Effector memory CD4-positive, alpha-beta T cell (primary cell): ENCODE measurements around the gene PNRC2.
"Not testable (repeated sequence)": the region's sequence is repeated elsewhere in the genome, so short reads cannot be mapped to it uniquely, and the experiment has no call there.

ENCODE experiments used
- DNase-seq, 3 donors: peaks; one replicate each; pipeline ENCODE4 v3.0.0-alpha.2; 2020
- H3K27ac ChIP-seq: 2 replicates; pipeline ENCODE4 v1.7.0; 2013; ENCODE audit warnings: mild to moderate bottlenecking, low read length, moderate library complexity; ENCODE audit not compliant: insufficient read depth, poor library complexity, severe bottlenecking
- H3K27me3 ChIP-seq: replicated peaks from 2 replicates; pipeline ENCODE4 v1.7.0; 2013; ENCODE audit warnings: mild to moderate bottlenecking, low read length; ENCODE audit not compliant: insufficient read depth, control insufficient read depth, poor library complexity, severe bottlenecking
- H3K36me3 ChIP-seq: 2 replicates; pipeline ENCODE4 v1.7.0; 2013; ENCODE audit warnings: mild to moderate bottlenecking, low read length, moderate library complexity; ENCODE audit not compliant: control insufficient read depth, insufficient read depth
- H3K4me1 ChIP-seq: 2 replicates; pipeline ENCODE4 v1.7.0; 2013; ENCODE audit warnings: low read length, mild to moderate bottlenecking; ENCODE audit not compliant: control insufficient read depth, insufficient read depth, poor library complexity, severe bottlenecking
- H3K4me3 ChIP-seq: 2 replicates; pipeline ENCODE4 v1.7.0; 2013; ENCODE audit warnings: low read length, low read depth, mild to moderate bottlenecking; ENCODE audit not compliant: insufficient read depth, poor library complexity, severe bottlenecking
- H3K9me3 ChIP-seq: 2 replicates; pipeline ENCODE4 v1.7.0; 2013; ENCODE audit warnings: mild to moderate bottlenecking, low read length, moderate library complexity; ENCODE audit not compliant: control insufficient read depth

Gene PNRC2

GRCh38 chr1:23989263-23989662 is 29.6 kb downstream of the PNRC2 start:
- H3K36me3 ChIP-seq, result no peaks in the 10 kb centered on the region
- H3K4me3 ChIP-seq, result no peak overlapping the region
- no peaks in the 10 kb centered on the region for H3K9me3 ChIP-seq
- DNase-seq, result no peak
- H3K27me3 ChIP-seq, result no peaks in the 10 kb centered on the region
- H3K27ac ChIP-seq, result no peak overlapping the region
- H3K4me1 ChIP-seq, result no peaks in the 10 kb centered on the region

GRCh38 chr1:23992011-23992410 is 32.4 kb downstream of the PNRC2 start:
- not testable (repeated sequence) for H3K27ac ChIP-seq, H3K36me3 ChIP-seq, DNase-seq, H3K27me3 ChIP-seq, H3K4me1 ChIP-seq, H3K4me3 ChIP-seq, H3K9me3 ChIP-seq

DNA sequence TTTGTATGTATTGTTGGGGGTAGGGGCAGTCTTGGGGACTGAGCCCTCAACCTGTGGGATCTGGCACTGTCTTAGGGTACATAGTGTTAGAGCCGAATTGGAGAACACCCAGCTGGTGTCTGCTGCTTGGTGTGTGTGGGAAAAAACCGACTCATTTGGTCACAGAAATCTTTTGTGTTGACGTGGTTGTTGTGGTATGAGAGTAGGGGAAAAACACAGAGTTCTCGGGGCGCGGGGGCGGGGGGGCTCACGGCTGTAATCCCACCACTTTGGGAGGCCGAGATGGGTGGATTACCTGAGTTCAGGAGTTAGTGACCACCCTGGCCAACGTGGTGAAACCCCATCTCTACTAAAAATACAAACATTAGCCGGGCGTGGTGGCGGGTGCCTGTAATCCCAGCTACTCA is 35.8 kb downstream of the PNRC2 start:
- no peaks in the 10 kb centered on the region for H3K36me3 ChIP-seq
- no peaks in the 10 kb centered on the region for H3K9me3 ChIP-seq
- H3K4me1 ChIP-seq, result no peaks in the 10 kb centered on the region
- no peak for DNase-seq
- H3K4me3 ChIP-seq, result no peak overlapping the region
- no peaks in the 10 kb centered on the region for H3K27me3 ChIP-seq
- H3K27ac ChIP-seq, result no peak overlapping the region

DNA sequence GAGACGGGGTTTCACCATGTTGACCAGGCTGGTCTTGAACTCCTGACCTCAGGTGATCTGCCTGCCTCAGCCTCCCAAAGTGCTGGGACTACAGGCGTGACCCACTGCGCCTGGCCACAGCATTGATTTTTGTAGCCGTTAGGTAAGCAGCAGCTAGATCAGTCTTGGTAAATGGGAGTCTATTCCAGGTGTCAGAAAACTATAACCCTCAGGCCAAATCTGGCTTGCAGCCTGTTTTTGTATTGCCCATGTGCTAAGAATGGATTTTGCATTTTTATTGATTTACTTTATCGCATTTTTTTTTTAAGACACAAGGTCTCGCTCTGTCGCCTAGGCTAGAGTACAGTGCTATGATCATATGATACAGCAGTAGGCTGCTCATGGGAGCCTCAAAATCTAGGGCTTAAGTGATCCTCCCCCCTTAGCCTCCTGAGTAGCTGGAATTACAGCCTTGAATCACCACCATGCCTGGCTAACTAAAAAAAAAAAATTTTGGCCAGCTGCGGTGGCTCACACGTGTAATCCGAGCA is 37.1 kb downstream of the PNRC2 start:
- Histone ChIP-seq H3K27ac (no peak overlapping the region), H3K4me3 (no peak overlapping the region), H3K27me3 (no peaks in the 10 kb centered on the region), H3K9me3 (no peaks in the 10 kb centered on the region), H3K36me3 (no peaks in the 10 kb centered on the region), H3K4me1 (no peaks in the 10 kb centered on the region)
- DNase-seq, result no peak

GRCh38 chr1:23997812-23998211 is 38.2 kb downstream of the PNRC2 start:
- Histone ChIP-seq H3K36me3 (no peaks in the 10 kb centered on the region), H3K4me1 (no peaks in the 10 kb centered on the region), H3K9me3 (no peaks in the 10 kb centered on the region), H3K27ac (no peak overlapping the region), H3K4me3 (no peak overlapping the region), H3K27me3 (no peaks in the 10 kb centered on the region)
- DNase-seq, result no peak

GRCh38 chr1:23999156-23999671 is 39.6 kb downstream of the PNRC2 start:
- DNase-seq, result no peak
- Histone ChIP-seq H3K9me3 (no peaks in the 10 kb centered on the region), H3K36me3 (no peaks in the 10 kb centered on the region), H3K27ac (no peak overlapping the region), H3K27me3 (no peaks in the 10 kb centered on the region), H3K4me3 (no peak overlapping the region), H3K4me1 (no peaks in the 10 kb centered on the region)

DNA sequence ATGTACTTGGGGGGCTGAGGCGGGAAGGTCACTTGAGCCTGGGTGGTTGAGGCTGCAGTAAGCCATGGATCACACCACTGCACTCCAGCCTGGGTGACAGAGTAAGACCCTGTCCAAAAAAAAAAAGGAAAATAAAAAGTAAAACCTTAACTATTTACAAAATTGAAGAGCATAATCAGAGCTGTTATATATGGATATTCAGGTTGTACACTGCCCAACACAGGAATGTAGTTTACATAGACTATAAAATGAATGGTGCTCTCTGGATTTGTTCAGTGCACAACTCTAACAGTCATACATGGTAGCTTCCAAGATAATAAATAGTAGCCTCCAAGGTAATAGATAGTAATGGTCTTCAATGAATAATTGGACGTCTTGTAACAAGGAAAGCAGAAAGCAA is 43.1 kb downstream of the PNRC2 start:
- no peaks in the 10 kb centered on the region for H3K4me1 ChIP-seq
- no peak overlapping the region for H3K4me3 ChIP-seq
- H3K27me3 ChIP-seq, result no peaks in the 10 kb centered on the region
- no peak for DNase-seq
- no peak overlapping the region for H3K27ac ChIP-seq
- no peaks in the 10 kb centered on the region for H3K36me3 ChIP-seq
- H3K9me3 ChIP-seq, result no peaks in the 10 kb centered on the region

- Histone ChIP-seq H3K9me3 (no peaks in the 10 kb centered on the region), H3K4me3 (no peak overlapping the region), H3K36me3 (no peaks in the 10 kb centered on the region), H3K27ac (no peak overlapping the region), H3K4me1 (no peaks in the 10 kb centered on the region), H3K27me3 (no peaks in the 10 kb centered on the region)
- DNase-seq, result no peak
Observed at GRCh38 chr1:24003331-24003972, 43.8 kb downstream of the PNRC2 start.

DNA sequence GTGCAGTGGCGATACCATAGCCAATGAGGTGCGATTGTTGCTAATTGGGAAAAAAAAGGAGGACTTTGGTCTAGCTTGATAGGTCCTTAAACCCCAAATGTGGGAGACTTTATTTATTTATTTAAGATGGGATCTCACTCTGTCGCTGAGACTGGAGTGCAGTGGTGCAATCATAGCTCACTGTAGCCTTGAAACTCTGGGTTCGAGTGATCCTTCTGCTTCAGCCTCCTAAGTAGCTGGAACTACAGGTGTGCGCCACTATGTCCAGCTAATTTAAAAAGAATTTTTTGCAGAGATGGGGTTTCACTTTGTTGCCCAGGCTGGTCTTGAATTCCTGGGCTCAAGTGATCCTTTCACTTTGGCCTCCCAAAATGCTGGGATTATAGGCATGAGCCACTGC is 44.5 kb downstream of the PNRC2 start:
- no peak overlapping the region for H3K4me3 ChIP-seq
- no peak for DNase-seq
- H3K36me3 ChIP-seq, result no peaks in the 10 kb centered on the region
- H3K4me1 ChIP-seq, result no peaks in the 10 kb centered on the region
- no peaks in the 10 kb centered on the region for H3K9me3 ChIP-seq
- H3K27me3 ChIP-seq, result no peaks in the 10 kb centered on the region
- H3K27ac ChIP-seq, result no peak overlapping the region

- DNase-seq, result no peak
- Histone ChIP-seq H3K36me3 (no peaks in the 10 kb centered on the region), H3K4me1 (no peaks in the 10 kb centered on the region), H3K4me3 (no peak overlapping the region), H3K9me3 (no peaks in the 10 kb centered on the region), H3K27me3 (no peaks in the 10 kb centered on the region), H3K27ac (no peak overlapping the region)
Observed at GRCh38 chr1:24005163-24005562, 45.5 kb downstream of the PNRC2 start.
